SK-N-SH (cell line): ENCODE measurements around the gene PANK3. TPM values are rescaled to one million over a fixed set of nuclear protein-coding genes. Genes with fewer than 3 reads are reported as not detected.

Experiments used
- CTCF ChIA-PET: fragments of 300-600, 350-600 bp; formaldehyde crosslinking; extraction: SDS; loops from one replicate; lab custom pipeline; 2021; lab: Yijun Ruan, JAX
- POLR2A ChIA-PET: fragments of 350-600 bp; sonication (Branson Sonifier 250); formaldehyde crosslinking; extraction: SDS; loops from one replicate; lab custom pipeline; 2020; ENCODE audit warnings: antibody characterized with exemption, inconsistent platforms; lab: Yijun Ruan, JAX
- DNase-seq: peaks from one replicate; pipeline ENCODE4 v3.0.0; 2012
- H2AFZ ChIP-seq: fragments of 200-600 bp; sonication (generic); 2 replicates; pipeline ENCODE4 v1.8.1; 2016; ENCODE audit warnings: antibody characterized with exemption, mild to moderate bottlenecking, low read depth
- H3F3A ChIP-seq: fragments of 200-600 bp; sonication (generic); replicated peaks from 2 replicates; pipeline ENCODE3; 2016; ENCODE audit warnings: antibody characterized with exemption, mild to moderate bottlenecking; ENCODE audit not compliant: insufficient read depth
- H3K27ac ChIP-seq, 2 experiments: fragments of 200-500 bp in 1 of 2; fragments of 200-600 bp in 1 of 2; sonication (Bioruptor generic) in 1 of 2; sonication (generic), shearing (Covaris generic) in 1 of 2; 2 replicates each; pipeline versions ENCODE4 v1.5.1 to v1.6.1; 2014 to 2016; ENCODE audit warnings: low read depth in 2 of 2, inconsistent platforms in 1 of 2, low read length in 1 of 2, mild to moderate bottlenecking in 1 of 2, mixed read lengths in 1 of 2
- H3K27me3 ChIP-seq: fragments of 200-600 bp; sonication (generic), shearing (Covaris generic); 2 replicates; pipeline ENCODE4 v1.6.1; 2016; ENCODE audit warnings: mixed run types; ENCODE audit not compliant: insufficient read depth
- H3K36me3 ChIP-seq, 2 experiments: fragments of 200-500 bp in 1 of 2; fragments of 200-600 bp in 1 of 2; sonication (Bioruptor generic) in 1 of 2; sonication (generic) in 1 of 2; replicated peaks in 1 of 2; 2 replicates each; pipeline versions ENCODE3 to v1.5.1; 2014 to 2016; ENCODE audit warnings: low read length in 1 of 2, mild to moderate bottlenecking in 1 of 2; ENCODE audit not compliant: insufficient read depth in 2 of 2, control insufficient read depth in 1 of 2
- H3K4me1 ChIP-seq, 2 experiments: fragments of 200-500 bp in 1 of 2; fragments of 200-600 bp in 1 of 2; sonication (Bioruptor generic) in 1 of 2; sonication (generic), shearing (Covaris generic) in 1 of 2; 2 replicates each; pipeline versions ENCODE4 v1.5.1 to v1.6.1; 2014 to 2016; ENCODE audit warnings: low read depth in 1 of 2, low read length in 1 of 2, mixed run types in 1 of 2; ENCODE audit not compliant: insufficient read depth in 2 of 2, control insufficient read depth in 1 of 2
- H3K4me2 ChIP-seq: fragments of 200-600 bp; sonication (generic), shearing (Covaris generic); 2 replicates; pipeline ENCODE4 v1.6.1; 2017; ENCODE audit warnings: mixed run types
- H3K4me3 ChIP-seq, 2 experiments: fragments of 200-500 bp in 1 of 2; fragments of 200-600 bp in 1 of 2; sonication (Bioruptor generic) in 1 of 2; sonication (generic), shearing (Covaris generic) in 1 of 2; 2 replicates each; pipeline versions ENCODE4 v1.5.1 to v1.8.1; 2014 to 2016; ENCODE audit warnings: low read depth in 2 of 2, inconsistent platforms in 1 of 2, low read length in 1 of 2, mild to moderate bottlenecking in 1 of 2, mixed read lengths in 1 of 2, moderate library complexity in 1 of 2
- H3K79me2 ChIP-seq: fragments of 200-600 bp; sonication (generic); 2 replicates; pipeline ENCODE4 v1.8.1; 2017; ENCODE audit warnings: mild to moderate bottlenecking; ENCODE audit not compliant: insufficient read depth
- H3K9ac ChIP-seq: fragments of 200-600 bp; sonication (generic); 2 replicates; pipeline ENCODE4 v1.6.1; 2017; ENCODE audit warnings: mixed run types
- H3K9me2 ChIP-seq: fragments of 200-600 bp; sonication (generic); 2 replicates; pipeline ENCODE4 v1.6.1; 2017; ENCODE audit warnings: mixed run types
- H3K9me3 ChIP-seq: fragments of 200-600 bp; sonication (generic); 2 replicates; pipeline ENCODE4 v1.6.1; 2017; ENCODE audit warnings: mixed run types, mild to moderate bottlenecking, moderate library complexity
- H4K20me1 ChIP-seq: fragments of 200-600 bp; sonication (generic); 2 replicates; pipeline ENCODE4 v1.6.1; 2017; ENCODE audit warnings: mild to moderate bottlenecking, mixed run types; ENCODE audit not compliant: insufficient read depth
- ELF1 ChIP-seq: IDR thresholded peaks from 2 replicates; pipeline ENCODE4 v1.4.0; 2012
- FOSL2 ChIP-seq: IDR thresholded peaks from 2 replicates; pipeline ENCODE4 v1.4.0; 2012; ENCODE audit warnings: low read depth, mild to moderate bottlenecking, moderate library complexity, borderline replicate concordance
- FOXJ3 ChIP-seq: sonication (generic); formaldehyde crosslinking; IDR thresholded peaks from 2 replicates; pipeline ENCODE4 v1.5.1; 2020; ENCODE audit warnings: mild to moderate bottlenecking, missing genetic modification reagents
- FOXM1 ChIP-seq: IDR thresholded peaks from 2 replicates; pipeline ENCODE4 v1.4.0; 2012; ENCODE audit warnings: low read depth, mild to moderate bottlenecking
- GATA2 ChIP-seq: sonication (generic); formaldehyde crosslinking; IDR thresholded peaks from 2 replicates; pipeline ENCODE4 v1.5.0; 2020; ENCODE audit warnings: mild to moderate bottlenecking, missing genetic modification reagents
- IRF3 ChIP-seq: fragments of 150-350 bp; IDR thresholded peaks from 2 replicates; pipeline ENCODE4 v1.6.1; 2016; ENCODE audit warnings: mild to moderate bottlenecking, low read depth, low read length
- JUND ChIP-seq: IDR thresholded peaks from 2 replicates; pipeline ENCODE4 v1.4.0; 2012
- MAX ChIP-seq: IDR thresholded peaks from 2 replicates; pipeline ENCODE4 v1.4.0; 2012; ENCODE audit warnings: low read depth
- MEF2A ChIP-seq: IDR thresholded peaks from 2 replicates; pipeline ENCODE4 v1.4.0; 2012; ENCODE audit warnings: low read depth, borderline replicate concordance
- NFIC ChIP-seq: IDR thresholded peaks from 2 replicates; pipeline ENCODE4 v1.4.0; 2012; ENCODE audit warnings: borderline replicate concordance
- NRF1 ChIP-seq: IDR thresholded peaks from 2 replicates; pipeline ENCODE4 v1.6.1; 2012; ENCODE audit warnings: low read depth, mild to moderate bottlenecking, low read length
- POLR2AphosphoS5 ChIP-seq: IDR thresholded peaks from 2 replicates; pipeline ENCODE4 v1.6.1; 2012; ENCODE audit warnings: low read depth, low read length
- RCOR1 ChIP-seq: fragments of 150-350 bp; IDR thresholded peaks from 2 replicates; pipeline ENCODE4 v1.6.1; 2017; ENCODE audit warnings: antibody characterized with exemption, low read length
- REST ChIP-seq: IDR thresholded peaks from 2 replicates; pipeline ENCODE4 v1.6.1; 2012; ENCODE audit warnings: mild to moderate bottlenecking, low read depth, low read length, moderate library complexity
- RXRA ChIP-seq: IDR thresholded peaks from 2 replicates; pipeline ENCODE4 v1.4.0; 2012; ENCODE audit warnings: low read depth, mild to moderate bottlenecking, borderline replicate concordance
- SIN3A ChIP-seq: IDR thresholded peaks from 2 replicates; pipeline ENCODE4 v1.6.1; 2012; ENCODE audit warnings: low read depth, mild to moderate bottlenecking, low read length, moderate library complexity, borderline replicate concordance
- SMC3 ChIP-seq: IDR thresholded peaks from 2 replicates; pipeline ENCODE4 v1.6.1; 2012; ENCODE audit warnings: low read depth, low read length, improper control_type of control experiment
- TAF1 ChIP-seq: IDR thresholded peaks from 2 replicates; pipeline ENCODE4 v1.6.1; 2012; ENCODE audit warnings: low read depth, mild to moderate bottlenecking, low read length, moderate library complexity, borderline replicate concordance
- TCF12 ChIP-seq: IDR thresholded peaks from 2 replicates; pipeline ENCODE4 v1.4.0; 2012
- TEAD4 ChIP-seq: IDR thresholded peaks from 2 replicates; pipeline ENCODE4 v1.4.0; 2012; ENCODE audit warnings: mild to moderate bottlenecking, borderline replicate concordance; ENCODE audit not compliant: insufficient read depth
- USF1 ChIP-seq: IDR thresholded peaks from 2 replicates; pipeline ENCODE4 v1.4.0; 2012; ENCODE audit warnings: low read depth, borderline replicate concordance
- USF2 ChIP-seq: fragments of 150-350 bp; IDR thresholded peaks from 2 replicates; pipeline ENCODE4 v1.6.1; 2017; ENCODE audit warnings: antibody characterized with exemption, low read length, low read depth, borderline replicate concordance
- ZBTB33 ChIP-seq: IDR thresholded peaks from 2 replicates; pipeline ENCODE4 v1.4.0; 2012; ENCODE audit warnings: low read depth, borderline replicate concordance
- whole genome bisulfite sequencing: methylation state at CpG from one replicate; pipeline ENCODE4 v1.1.6; 2017; ENCODE audit warnings: low lambda C conversion rate; 5-methylcytosine and 5-hydroxymethylcytosine counted together
- polyA plus RNA-seq, 3 experiments: library from polyadenylated mRNA; depleted of rRNA; stranded (reverse); fragments of >200 nt; gene quantifications; 2 replicates each; pipeline ENCODE4 v1.2.3, GENCODE V29; 2012

The PANK3 gene
- polyA plus RNA-seq, 1 of the 3 experiments (the other 2 are of a cell fraction) = 6.1 TPM

- Histone ChIP-seq H3K9me2 (no peaks in the 10 kb centered on the region), H4K20me1 (peaks cover 41% of the 10 kb centered on the region), H3K27ac (peak overlapping the region; percentile 92 to 97), H3K4me2 (peak overlapping the region; percentile 78), H3K36me3 (peaks cover 0 to 14% of the 10 kb centered on the region in 2 experiments), H3K4me3 (peak overlapping the region; percentile 82 to 99), H3F3A (no peaks in the 10 kb centered on the region), H3K27me3 (no peaks in the 10 kb centered on the region), H3K9me3 (no peaks in the 10 kb centered on the region), H3K79me2 (peaks cover 45% of the 10 kb centered on the region), H2AFZ (peak overlapping the region; percentile 87), H3K4me1 (peaks cover 5 to 14% of the 10 kb centered on the region in 2 experiments; a peak in 3 of 4 replicates), H3K9ac (peak overlapping the region; percentile 96)
- CTCF ChIA-PET = interaction anchor here (0.9 to 1.2 kb wide), 2 partner anchors 40 to 46 kb away, joined by 3 read pairs; no protein-coding TSS in a partner anchor
- peak; percentile 96 for DNase-seq
- POLR2A ChIA-PET = interaction anchor here (0.6 to 1.8 kb wide), 14 partner anchors 9 to 306 kb away, joined by 3 to 9 read pairs (median 4); partner anchors contain the start of gene RARS1
- WGBS = 5% methylated on average over 38 of the region's 52 CpGs
- TF ChIP-seq USF2 (peak; percentile 88), MEF2A (no peak), NRF1 (0 out of 2 replicates have a peak, but pooled peaks have one; percentile 15), ELF1 (peak; percentile 80), FOXM1 (no peak), SIN3A (no peak), GATA2 (CRISPR knock-in tag) (no peak), RCOR1 (peak; percentile 28; the same call in 1 of the 2 replicates), MAX (peak; percentile 12; the same call in 1 of the 2 replicates), IRF3 (no peak), TAF1 (peak; percentile 85), NFIC (no peak), USF1 (peak; percentile 99), RXRA (no peak), ZBTB33 (peak; percentile 51), FOXJ3 (CRISPR knock-in tag) (no peak), POLR2AphosphoS5 (peak; percentile 99), SMC3 (no peak), FOSL2 (no peak), JUND (no peak), TCF12 (peak; percentile 30; the same call in 1 of the 2 replicates), REST (no peak), TEAD4 (no peak)
These were observed 489 bp upstream of the PANK3 start for GRCh38 chr5:168579488-168580226.
